ENCODE results near the gene ZNF70.

- TF ChIP-seq CTCF (IDR thresholded peaks at IDR 0.05; ENCODE audit: poor library complexity) (no peak), EZH2 (IDR thresholded peaks at IDR 0.05; ENCODE audit: borderline replicate concordance) (no peak), EZH2phosphoT487 (IDR thresholded peaks at IDR 0.05; ENCODE audit: low read depth, severe bottlenecking, unreplicated experiment) (no peak)
These were observed 46.1 kb downstream of the ZNF70 start for GRCh38 chr22:23704829-23705228.

All from hepatocyte (in vitro differentiated cells).